NCI-H2227 (cell line): ENCODE results near the gene PRKAG2.
"Not testable (repeated sequence)": the region's sequence is repeated elsewhere in the genome, so short reads cannot be mapped to it uniquely, and the experiment has no call there.

Experiments
- DNase-seq: peaks from one replicate; lab custom pipeline; 2025; ENCODE audit not compliant: unreplicated experiment; lab: John Stamatoyannopoulos, UW

PRKAG2 gene

DNA sequence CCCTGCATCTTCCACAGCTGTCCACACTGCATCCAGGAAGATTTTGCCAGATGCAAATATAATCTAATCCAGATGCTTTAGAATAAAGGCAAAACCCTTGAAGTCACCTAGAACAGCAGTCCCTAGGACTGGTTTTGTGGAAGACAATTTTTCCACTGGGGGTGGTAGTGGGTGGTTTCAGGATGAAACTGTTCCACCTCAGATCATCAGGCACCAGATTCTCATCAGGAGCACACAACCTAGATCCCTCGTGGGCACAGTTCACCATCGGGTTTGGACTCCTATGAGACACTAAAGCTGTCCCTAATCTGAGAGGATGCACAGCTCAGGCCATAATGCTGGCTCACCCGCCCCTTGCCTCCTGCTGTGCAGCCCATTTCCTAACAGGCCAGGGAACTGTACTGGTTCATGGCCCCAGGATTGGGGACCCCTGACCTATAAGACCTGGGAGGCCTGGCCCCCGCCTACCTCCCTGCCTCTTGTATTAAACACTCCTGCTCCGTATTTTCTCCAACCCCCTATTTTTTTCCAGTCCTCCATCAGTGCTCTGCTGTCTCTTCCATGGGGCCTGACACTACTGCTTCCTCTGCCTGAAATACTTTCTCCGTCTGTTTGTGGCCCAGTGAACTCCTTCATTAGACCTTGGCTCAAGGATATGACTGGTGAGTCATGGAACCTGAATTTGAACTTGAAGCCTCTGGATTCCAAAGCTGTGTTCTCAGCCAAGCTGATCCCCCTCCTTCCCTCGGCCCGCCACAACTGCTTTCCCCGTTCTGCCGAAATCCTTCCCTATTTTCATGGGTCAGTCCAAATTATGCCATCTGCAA lies 277.3 kb downstream of the PRKAG2 start:
- no peak for DNase-seq

DNA sequence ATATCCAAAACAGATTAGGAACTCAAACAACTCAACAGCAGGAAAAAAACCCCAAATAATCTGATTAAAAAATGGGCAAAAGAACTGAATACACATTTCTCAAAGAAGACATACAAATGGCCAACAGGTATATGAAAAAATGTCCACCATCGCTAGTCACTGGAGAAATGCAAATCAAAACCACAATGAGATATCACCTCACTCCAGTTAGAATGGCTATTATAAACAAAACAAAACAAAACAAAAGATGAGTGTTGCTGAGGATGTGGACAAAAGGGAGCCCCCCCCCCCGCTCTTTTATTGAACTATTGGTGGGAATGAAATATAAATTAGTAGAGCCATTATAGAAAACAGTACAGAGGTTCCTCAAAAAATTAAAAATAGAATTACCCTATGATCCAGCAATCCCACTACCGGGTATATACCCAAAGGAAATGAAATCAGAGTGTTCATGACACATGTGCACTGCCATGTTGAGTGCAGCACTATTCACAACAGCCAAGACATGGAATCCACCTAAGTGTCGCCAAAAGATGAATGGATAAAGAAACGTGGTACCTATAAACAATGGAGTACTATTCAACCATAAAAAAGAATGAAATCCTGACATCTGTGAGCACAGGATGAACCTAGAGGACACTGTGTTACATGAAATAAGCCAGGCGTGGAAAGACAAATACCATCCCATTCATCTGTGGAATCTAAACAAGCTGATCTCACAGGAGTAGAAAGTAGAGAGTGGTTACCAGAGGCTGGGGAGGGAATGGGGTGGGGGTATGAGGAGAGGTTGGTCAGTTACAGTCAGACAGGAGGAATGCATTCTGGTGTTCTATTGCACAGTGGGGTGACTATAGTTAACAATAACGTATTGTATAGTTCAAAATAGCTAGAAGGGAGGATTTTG lies 279.1 kb downstream of the PRKAG2 start:
- no peak for DNase-seq

DNA sequence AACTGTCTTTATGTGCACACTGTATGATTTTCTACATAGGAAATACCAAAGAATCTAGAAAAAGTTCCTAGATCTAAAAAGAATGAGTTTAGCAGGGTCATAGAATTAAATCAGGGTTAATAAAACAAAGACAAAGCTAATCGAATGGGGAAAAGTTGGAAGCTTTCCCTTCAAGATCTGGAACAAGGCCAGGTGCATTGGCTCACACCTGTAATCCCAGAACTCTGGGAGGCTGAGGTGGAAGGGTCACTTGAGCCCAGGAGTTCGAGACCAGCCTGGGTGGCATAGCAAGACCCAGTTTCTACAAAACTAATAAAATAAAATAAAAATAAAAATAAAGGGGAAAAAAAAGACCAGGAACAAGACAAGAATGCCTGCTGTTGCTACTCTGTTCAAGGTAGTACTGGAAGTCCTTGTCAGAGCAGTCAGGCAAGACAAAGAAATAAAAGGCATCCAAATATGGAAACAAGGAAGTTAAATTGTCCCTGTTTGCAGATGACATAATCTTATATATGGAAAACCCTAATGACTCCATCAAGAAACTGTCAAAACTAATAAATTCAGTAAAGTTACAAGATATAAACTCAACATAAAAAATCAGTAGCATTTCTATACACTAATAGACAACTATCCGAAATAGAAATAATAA lies 281.1 kb downstream of the PRKAG2 start:
- no peak for DNase-seq

DNA sequence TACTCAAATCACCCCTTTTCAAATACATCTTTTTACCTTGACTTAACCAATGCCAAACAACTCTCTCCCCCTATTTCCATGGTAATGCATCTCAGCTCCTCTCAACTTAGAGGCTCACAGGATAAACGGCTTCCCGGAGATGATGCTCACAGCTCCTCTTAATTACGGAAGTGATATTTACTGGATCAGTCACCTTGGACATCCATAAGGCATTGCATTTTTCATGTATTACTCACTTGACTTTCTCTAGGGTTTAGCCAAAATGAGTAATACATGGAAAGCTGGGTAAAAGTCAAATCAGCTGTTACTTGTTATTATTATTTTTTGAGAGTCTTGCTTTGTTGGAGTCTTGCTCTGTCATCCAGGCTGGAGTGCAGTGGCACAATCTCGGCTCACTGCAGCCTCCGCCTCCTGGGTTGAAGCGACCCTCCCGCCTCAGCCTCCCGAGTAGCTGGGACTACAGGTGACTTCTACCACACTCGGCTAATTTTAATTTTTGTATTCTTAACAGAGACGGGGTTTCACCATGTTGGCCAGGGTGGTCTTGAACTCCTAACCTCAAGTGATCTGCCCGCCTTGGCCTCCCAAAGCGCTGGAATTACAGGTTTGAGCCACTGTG lies 283.9 kb downstream of the PRKAG2 start:
- DNase-seq = no peak

DNA sequence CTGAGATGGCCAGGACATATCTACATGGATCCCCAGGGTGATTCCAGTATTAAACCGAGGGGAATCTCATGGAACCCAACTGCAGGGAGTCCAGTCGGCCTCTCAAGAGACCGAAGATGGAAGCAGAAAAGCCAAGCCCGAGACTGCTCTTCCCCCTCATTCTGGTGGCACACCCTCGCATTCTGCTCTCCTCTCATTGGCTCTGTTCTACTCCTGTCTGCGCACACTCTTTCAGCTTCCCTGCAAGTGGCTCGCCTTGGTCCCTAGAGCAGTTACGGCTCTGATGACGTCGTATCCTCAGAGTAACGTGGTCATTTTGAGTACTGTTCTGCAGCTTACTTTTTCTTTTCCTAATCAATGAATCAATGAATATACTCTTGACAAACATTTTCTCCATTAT lies 284.6 kb downstream of the PRKAG2 start:
- no peak for DNase-seq

DNA sequence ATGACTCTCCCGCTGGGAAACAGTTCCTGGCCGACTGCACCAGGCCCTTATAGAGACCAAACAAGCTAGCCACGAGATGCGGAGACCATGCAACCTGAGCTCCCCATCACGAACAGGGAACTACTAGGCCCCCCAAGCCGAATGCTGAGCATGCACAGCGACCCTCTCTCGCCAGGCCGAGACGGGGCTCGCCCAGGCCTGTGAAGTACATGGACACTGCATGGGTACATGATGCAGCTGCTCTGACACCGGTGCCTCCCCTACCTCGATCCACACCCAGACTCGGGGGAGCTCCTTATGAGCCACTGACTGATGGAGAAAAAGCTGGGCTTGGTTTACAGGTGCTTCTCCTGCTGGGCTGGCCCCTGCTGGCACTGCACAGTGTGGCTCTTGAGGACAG lies 285.0 kb downstream of the PRKAG2 start:
- DNase-seq = no peak

DNA sequence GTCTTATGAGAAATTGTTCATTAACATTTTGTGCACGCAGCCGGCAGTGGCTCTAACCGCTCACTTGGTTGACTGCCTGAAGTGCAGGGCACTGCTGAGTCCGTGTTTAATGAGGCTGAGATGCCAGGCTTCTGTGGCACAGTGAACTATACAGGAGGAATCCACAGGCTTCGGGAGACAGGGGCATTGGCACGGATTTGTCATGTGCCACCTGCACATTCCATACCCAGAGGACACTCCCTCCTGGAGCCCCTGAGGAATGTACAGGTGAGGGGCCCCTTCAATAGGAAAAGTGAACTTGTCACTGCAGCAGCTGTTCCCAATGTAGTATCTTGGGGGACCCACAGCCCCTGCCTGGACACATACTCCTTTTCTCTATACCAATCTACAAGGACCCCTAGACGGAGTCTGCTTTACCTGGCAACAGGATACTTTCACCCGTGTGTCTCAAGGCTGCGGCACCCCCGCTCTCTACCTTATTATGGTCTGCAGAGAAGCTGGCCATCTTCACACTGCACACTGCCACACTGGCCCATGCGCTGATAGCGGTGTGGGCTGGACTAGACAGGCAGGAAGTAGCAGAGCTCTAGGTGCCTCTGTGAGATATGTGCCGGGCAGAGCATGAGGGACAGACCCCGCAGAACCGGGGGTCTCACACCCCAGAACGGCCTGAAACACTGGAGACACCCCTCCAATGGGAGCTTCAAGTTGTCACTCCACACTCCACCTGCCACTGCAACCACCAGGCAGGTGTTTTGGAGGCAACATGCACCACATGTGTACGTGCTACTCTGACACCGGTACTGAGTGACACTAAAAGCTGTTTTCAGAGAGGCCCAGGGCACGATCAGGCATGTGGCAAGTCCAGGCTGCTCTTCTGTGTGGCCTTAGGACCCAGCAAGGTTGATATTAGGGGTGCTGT lies 285.8 kb downstream of the PRKAG2 start:
- no peak for DNase-seq

DNA sequence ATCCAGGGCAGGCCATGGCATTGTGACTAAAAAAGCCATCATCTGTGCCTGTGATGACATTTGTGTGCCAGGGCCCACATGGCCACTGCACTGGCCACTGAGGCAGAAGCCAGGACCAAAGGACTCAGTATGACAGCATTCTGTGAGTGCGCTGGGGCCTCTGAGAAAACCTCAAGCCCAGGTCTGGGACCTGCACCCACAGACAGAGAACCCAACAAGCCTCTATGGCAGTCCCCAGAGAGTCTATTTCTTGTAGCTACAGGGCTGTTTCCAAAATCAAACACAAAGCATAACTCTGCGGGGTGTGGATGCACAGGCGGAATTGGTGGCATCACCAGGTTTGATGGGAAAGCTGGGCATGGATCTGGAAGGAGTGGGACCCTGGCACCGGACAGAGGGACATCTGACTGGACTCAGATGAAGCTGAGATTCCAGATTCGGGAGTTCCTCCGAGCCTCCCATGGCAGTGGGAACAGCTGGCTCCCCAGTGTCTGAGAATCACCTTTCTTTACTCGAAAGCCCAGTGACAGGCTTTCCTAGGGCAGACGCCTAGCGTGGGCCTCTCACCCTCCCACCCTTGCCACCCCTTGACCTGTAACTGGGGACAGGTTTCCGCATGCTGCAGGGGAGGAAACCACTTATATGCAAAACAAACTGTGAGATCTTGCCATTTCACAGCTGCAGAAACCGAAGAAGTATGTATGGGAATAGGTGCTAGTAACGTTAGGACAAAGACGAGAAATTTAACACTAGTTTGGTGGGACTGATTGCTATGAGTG lies 286.7 kb downstream of the PRKAG2 start:
- no peak for DNase-seq

DNA sequence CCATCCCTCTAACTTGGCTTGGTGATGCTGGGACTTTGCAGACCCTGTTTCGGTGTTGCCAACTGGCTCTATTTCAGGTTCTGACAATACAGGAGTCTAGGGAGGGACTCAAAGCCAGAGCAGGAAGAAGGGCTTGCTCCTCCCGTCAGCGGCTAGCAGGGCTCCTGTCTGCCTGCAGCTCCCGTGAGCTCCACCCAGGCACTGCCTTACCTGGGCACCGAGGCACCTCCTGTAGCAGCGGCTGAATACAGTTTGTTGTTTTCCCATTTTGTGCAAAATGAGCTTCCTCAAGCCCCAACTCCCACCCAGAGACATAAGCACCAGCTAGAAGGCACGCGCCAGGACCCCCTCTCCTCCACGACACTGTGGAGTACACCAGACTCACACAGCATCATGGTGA lies 287.9 kb downstream of the PRKAG2 start:
- DNase-seq = no peak

DNA sequence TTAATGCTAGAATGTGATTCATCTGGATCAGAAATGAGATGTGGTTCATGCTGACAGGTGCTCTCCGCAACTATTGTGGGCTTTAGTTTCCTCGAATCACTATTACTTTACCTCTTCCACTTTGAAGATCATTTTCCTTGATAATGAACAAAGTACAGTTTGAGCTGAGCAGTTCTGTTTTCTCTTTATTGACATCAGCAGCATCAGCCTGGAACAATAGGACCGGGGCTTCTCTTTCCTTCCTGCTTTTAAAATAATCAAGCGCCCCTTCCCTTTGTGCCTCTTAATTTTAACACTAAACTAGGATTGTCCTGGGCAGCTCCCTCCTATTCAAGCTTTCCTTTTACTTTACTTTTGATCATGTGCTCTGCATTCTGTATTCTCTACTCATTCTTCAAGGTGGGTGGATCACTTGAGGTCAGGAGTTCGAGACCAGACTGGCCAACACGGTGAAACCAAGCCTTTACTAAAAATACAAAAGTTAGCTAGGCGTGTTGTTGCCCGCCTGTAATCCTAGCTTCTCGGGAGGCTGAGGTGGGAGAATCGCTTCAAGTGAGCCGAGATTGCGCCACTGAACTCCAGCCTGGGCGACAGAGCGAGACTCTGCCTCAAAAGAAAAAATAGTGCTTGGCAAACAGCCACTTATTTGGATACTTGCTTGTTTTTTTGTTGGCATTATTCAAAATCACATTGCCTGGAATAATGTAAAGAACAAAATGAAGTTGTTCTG lies 290.2 kb downstream of the PRKAG2 start:
- no peak for DNase-seq

DNA sequence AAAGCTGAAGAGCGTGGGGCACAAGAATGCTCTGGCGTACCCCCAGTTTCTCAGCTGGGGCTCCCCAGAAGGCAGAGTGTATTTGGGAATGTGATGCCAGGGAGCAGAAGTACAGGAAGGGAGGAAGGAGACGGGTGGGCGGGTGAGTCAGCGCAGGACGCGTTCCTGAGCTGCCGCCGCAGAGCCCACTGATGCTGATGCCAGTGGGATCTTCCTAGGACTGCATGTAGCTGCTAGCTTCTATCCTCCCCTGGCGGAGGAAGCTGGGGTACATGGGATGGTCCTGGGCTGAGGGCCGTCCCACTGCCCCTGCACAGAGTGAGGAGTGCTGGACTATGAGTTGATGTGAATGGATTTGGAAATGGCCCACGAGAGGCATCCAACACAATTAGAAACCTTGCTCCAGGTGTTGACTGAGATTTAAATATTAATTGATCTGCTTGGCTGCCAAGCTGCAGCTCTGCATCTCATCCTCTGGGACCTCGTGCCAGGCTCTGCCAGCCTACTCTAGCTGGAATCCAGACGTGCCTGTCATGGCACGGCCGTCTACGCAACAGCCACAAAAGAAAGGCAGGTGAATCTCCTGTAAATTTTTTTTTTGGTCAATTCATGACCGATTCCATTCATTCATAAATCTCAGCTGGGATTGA lies 291.0 kb downstream of the PRKAG2 start:
- no peak for DNase-seq

DNA sequence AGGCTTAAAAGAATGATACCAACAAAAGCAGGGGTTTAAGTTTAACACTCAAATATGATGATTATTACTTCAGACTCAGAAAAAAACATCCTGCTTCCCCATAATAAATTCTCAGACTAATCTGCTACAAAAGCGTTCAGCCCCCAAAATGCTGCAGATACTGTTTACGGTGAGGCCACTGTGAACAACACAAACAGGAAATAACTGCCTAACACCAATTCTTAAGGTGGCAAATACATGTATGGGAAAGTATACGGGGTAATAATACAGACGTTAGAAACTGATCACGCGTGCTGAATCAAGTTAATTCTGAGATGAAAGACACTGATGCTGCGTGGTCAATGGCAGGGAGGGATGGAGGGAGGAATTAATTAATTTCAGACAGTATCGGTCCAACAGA lies 295.2 kb downstream of the PRKAG2 start:
- DNase-seq = no peak

DNA sequence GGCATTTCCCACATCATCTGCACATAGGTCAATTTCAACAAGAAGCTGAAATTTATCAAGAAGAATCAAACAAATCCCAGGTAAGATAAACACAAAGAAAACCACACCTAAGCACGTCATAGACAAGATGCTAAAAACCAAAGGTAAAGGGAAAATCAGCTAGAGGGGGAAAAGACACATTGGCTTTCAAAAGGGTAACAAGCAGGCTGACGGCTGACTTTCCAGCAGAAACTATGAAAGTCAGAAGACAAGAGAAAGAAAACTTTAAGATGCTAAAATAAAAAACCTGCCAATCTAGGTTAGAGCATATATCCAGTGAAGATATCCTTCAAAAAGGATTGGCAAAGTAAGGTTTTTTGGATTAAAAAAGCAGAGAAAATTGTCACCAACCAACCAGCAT lies 297.3 kb downstream of the PRKAG2 start:
- DNase-seq = no peak

DNA sequence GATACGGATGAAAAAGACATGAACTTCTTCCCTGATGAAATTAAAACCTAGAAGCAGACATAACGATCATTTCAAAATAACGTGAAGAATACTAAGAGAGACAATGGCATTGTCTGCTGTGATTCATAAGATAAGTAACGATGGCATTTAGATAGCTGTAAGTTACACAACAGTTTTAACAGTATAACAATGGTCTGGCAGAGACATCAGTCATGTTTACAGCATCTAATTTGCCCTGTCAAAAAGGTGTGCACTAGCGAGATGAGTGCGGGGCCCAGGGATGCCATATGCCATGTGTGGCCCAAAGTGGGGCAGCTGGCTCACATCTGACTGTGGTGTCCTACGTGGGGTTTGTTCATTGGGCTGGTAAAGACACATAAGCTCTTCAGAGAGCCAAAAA lies 301.5 kb downstream of the PRKAG2 start:
- peak; percentile 74 for DNase-seq

DNA sequence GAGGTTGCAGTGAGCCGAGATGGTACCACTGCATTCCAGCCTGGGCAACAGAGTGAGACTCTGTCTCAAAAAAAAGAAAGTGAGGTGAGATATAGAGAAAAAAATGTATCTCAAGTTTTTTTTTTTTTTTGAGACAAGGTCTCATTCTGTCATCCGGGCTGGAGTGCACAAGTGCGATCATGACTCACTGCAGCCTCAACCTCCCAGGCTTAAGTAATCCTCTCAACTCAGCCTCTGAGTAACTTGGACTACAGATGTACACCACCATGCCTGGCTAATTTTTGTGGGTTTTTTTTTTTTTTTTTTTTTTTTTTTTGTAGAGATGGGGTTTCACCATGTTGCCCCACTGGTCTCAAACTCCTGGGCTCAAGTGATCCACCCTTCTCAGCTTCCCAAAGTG lies 303.9 kb downstream of the PRKAG2 start:
- not testable (repeated sequence) for DNase-seq

DNA sequence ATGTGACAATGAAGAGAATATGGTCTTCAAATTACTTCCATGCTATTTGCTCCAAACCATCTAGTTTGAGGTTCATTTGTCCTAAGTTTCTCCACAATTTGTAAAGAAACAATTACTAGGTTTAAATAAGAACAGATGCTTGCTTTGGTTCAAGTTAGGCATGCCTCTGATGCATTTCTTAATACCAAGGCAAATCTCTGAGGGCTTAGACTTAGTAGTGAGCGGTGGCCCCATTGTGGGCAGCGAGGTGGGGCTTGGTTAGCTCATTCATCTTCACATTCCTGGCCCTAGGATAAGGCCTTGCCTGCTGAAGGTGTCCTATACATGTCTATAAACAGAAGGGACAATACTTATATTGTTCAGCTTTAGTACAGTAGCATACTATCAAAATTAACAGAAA lies 304.8 kb downstream of the PRKAG2 start:
- DNase-seq = no peak

DNA sequence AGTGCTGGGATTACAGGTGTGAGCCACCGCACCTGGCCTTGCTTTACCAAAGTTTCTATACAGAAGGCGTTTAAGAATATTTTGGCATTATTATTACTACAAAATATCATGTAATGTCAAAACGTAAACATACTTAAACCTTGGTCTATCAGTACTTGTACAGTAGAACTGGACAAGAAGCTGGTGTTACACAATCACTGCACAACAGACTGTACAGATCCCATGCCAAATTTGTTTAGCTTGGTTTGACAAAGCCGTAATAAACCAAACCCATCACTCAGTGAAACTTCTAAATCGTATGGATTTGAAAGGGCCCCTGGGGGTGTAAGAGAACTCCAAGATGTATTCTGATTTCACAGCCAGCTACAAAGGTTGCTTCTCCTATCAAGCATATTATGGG lies 305.4 kb downstream of the PRKAG2 start:
- no peak for DNase-seq

DNA sequence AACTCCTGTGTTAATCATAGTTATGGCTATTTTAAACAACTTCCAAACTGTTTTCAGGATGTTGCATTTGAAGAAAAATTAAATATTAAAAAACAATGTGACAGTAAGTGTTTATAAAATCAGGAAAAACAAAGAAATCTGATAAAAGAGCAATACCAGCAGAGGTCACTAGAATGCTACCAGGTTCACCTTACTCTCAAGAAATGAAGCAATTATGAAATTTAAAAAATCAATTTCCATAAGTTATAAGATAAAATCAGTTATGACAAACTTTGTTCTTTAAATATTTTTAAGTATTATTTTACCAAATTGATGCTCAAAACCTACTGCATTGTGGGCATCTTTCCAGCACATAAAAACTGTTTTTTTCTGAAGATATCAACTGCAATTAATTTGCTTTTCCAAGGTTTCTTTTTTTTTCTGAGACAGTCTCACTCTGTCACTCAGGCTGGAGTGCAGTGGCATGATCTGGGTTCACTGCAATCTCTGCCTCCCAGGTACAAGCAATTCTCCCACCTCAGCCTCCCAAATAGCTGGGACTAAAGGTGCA lies 306.5 kb downstream of the PRKAG2 start:
- DNase-seq = no peak
